ENCODE measurements around the gene DNAJC30.
A peak's percentile ranks its signal among the peaks of the same experiment; 100 is the strongest.

The DNAJC30 gene

DNA sequence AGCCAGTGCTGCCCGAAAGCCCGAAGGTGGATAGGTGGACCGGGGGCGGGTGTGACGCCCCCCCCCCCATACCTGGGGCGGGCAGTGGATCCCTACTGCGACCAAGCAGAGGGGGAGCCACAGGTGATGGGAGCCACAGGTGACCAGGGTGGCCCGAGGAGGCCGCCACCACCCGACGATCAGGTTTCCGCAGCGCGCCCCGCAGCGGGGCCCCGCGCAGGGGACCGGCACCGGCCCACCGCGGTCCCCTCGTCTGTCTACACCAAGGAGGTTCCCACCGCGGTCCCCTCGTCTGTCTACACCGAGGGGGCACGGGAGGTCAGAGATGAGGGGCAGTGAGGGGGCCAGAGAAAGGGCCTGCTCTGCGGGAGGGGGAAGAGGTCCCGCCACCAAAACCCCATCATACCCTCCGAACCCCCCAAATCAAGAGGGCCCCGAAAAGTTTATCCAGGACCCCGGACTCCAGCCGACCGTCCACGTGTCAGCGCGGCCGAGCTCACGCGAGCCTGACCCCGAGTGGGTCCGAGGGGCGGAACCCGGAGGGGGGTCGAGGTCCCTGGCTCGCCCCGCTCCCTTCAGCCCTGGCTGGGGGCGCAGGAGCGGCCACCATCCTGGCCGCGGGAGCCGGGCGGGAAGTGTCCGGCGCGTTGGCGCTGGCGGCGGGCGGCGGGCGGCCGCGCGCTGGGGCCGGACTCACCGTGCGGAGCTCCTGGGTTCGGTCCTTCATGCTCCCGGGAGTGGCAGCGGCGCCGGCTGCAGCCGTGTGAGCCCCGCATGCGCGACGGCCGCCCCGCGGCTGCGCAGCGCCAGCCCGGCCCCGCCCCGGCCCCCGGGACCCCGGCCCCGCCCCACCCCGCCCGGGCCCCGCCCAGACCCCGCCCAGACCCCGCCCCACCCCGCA is 35.9 kb upstream of the DNAJC30 start, which contains the start of gene STX1A:
STX1A (minus strand) TSS at position 765 of the 901 bp plus-strand sequence; CDS start at position 727, 38 bp downstream.
- POLR2A ChIA-PET = interaction anchor here (0.6 to 1.5 kb wide), 5 partner anchors 13 to 141 kb away, joined by 3 to 4 read pairs (median 3); partner anchors contain the start of gene TBL2
- DNase-seq (ENCODE audit: extremely low spot score) = peak; percentile 94
- CTCF ChIA-PET = interaction anchor here (0.8 to 2.6 kb wide), 2 partner anchors 15 to 17 kb away, joined by 3 to 13 read pairs; no protein-coding TSS in a partner anchor
- 0 out of 2 replicates have a peak, but pooled peaks have one; percentile 68 for TF ChIP-seq LEF1 (IDR thresholded peaks at IDR 0.05; ENCODE audit: borderline replicate concordance)
- TF ChIP-seq ARNT (IDR thresholded peaks at IDR 0.05) = no peak
- TF ChIP-seq L3MBTL2 (conservative IDR thresholded peaks at IDR 0.05) = 0 out of 2 replicates have a peak, but pooled peaks have one; percentile 19
- TF ChIP-seq NFRKB (IDR thresholded peaks at IDR 0.05) = no peak

DNA sequence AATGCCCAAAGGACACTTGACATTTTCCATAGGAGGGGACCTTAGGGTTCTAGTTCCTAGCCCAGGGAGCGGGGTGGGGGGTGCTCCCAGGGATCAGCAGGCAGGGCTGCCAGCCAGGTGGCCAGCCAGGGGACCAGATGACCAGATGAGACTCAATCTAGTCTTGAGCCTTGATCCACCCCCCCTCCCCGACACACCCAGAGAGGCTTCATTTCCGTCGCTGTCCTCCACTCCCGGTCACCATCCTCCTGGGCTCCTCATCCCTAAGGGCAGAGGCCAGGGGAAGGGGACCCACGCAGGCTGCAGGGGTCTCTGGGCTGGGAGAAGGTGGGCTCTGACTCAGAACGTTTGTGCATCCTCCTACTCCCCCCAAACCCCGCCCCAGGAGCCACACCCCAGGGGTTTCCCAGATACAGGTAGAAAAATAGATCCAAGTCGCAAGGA is 35.2 kb upstream of the DNAJC30 start:
- POLR2A ChIA-PET = no interaction called here
- CTCF ChIA-PET = no interaction called here
- TF ChIP-seq FOXK2 (IDR thresholded peaks at IDR 0.05) = no peak
- TF ChIP-seq, protein P1, sequence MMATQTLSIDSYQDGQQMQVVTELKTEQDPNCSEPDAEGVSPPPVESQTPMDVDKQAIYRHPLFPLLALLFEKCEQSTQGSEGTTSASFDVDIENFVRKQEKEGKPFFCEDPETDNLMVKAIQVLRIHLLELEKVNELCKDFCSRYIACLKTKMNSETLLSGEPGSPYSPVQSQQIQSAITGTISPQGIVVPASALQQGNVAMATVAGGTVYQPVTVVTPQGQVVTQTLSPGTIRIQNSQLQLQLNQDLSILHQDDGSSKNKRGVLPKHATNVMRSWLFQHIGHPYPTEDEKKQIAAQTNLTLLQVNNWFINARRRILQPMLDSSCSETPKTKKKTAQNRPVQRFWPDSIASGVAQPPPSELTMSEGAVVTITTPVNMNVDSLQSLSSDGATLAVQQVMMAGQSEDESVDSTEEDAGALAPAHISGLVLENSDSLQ (IDR thresholded peaks at IDR 0.05) = no peak
- TF ChIP-seq FOXM1 (IDR thresholded peaks at IDR 0.05; ENCODE audit: borderline replicate concordance) = no peak
- TF ChIP-seq LEF1 (IDR thresholded peaks at IDR 0.05; ENCODE audit: borderline replicate concordance) = no peak
- no peak for TF ChIP-seq FOXA1 (IDR thresholded peaks at IDR 0.05)
- TF ChIP-seq ZNF384 (IDR thresholded peaks at IDR 0.05) = no peak
- no peak for TF ChIP-seq SUZ12 (IDR thresholded peaks at IDR 0.05)
- TF ChIP-seq CTBP1 (IDR thresholded peaks at IDR 0.05; ENCODE audit: borderline replicate concordance) = no peak
- no peak for TF ChIP-seq ARNT (IDR thresholded peaks at IDR 0.05)
- TF ChIP-seq HDGF (IDR thresholded peaks at IDR 0.05; ENCODE audit: borderline replicate concordance) = no peak
- TF ChIP-seq SP1 (IDR thresholded peaks at IDR 0.05) = no peak
- no peak for TF ChIP-seq BHLHE40 (IDR thresholded peaks at IDR 0.05; ENCODE audit: borderline replicate concordance)
- TF ChIP-seq NFRKB (IDR thresholded peaks at IDR 0.05) = no peak
- no peak for TF ChIP-seq L3MBTL2 (conservative IDR thresholded peaks at IDR 0.05)
- no peak for TF ChIP-seq TARDBP (IDR thresholded peaks at IDR 0.05)
- TF ChIP-seq ELF4 (IDR thresholded peaks at IDR 0.05) = no peak
- no peak for DNase-seq (ENCODE audit: extremely low spot score)

DNA sequence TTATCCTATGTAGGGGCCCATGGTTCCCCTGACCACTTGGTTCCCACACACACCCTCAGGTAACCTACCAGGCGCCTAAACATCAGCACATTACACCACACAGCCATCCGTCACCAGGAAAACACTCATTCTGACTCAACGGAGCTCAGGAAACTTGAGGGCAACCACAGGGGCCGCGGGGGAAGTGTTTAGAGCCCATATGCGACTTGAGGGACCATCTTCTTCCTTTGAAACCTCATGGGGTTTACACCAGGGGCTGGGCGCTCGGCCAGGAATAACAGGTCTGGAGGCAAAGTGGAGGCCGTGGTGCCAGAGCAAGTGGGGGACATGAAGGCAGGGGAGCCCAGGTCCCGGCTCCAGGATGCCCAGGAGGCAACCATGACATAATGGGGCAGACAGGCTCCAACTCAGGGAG is 34.7 kb upstream of the DNAJC30 start:
- TF ChIP-seq FOXK2 (IDR thresholded peaks at IDR 0.05) (no peak), FOXM1 (IDR thresholded peaks at IDR 0.05; ENCODE audit: borderline replicate concordance) (no peak), CTBP1 (IDR thresholded peaks at IDR 0.05; ENCODE audit: borderline replicate concordance) (no peak), TARDBP (IDR thresholded peaks at IDR 0.05) (no peak), FOXA1 (IDR thresholded peaks at IDR 0.05) (no peak), HDGF (IDR thresholded peaks at IDR 0.05; ENCODE audit: borderline replicate concordance) (no peak), ARNT (IDR thresholded peaks at IDR 0.05) (no peak), ELF4 (IDR thresholded peaks at IDR 0.05) (no peak)
- TF ChIP-seq, protein P1 (IDR thresholded peaks at IDR 0.05) = no peak
- DNase-seq (ENCODE audit: extremely low spot score) = no peak
- ChIA-PET CTCF (no interaction called here), POLR2A (interaction anchor here (0.6 to 1.3 kb wide), 2 partner anchors 16 to 254 kb away, joined by 3 to 5 read pairs; no protein-coding TSS in a partner anchor)

DNA sequence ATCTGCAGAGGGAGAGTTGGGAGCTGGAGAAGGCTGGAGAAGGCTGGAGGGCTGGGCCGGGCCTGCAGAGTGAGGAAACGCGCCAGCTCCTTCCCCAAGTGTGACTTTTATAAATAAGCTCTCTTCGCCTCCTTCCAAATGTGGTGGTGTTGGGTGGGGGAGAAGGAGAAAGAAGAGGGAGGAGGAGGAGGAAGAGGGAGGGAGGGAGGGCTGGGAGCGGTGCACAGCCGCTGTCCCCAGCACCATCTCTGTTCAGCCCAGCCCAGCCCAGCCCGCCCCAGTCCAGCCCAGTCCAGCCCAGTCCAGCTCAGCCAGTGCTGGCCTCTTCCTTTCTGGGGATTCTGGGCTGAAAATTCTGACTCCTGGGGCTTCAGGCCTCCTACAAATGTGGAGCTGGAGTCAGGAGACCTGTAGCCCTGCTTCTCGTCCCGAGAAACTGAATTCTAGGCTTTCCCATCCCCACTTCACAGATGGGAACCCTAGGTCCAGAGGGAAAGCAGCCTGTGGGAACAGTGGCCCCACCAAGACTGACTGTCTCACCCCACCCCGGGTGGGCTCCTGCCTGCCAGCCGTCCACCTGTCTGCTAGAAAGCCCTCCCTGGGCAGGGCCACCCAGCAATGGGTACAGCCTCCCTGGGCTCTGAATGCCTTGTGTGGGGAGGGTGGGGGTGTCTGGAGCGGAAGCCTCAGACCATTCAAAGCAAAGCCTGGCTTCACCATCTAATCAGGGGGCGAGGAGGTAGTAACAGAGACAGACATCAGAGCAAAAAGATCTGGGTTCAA is 34.0 kb upstream of the DNAJC30 start:
- TF ChIP-seq NFRKB (IDR thresholded peaks at IDR 0.05) = no peak
- TF ChIP-seq FOXK2 (IDR thresholded peaks at IDR 0.05) = no peak
- TF ChIP-seq TARDBP (IDR thresholded peaks at IDR 0.05) = no peak
- no peak for TF ChIP-seq FOXM1 (IDR thresholded peaks at IDR 0.05; ENCODE audit: borderline replicate concordance)
- TF ChIP-seq SUZ12 (IDR thresholded peaks at IDR 0.05) = no peak
- no peak for TF ChIP-seq FOXA1 (IDR thresholded peaks at IDR 0.05)
- TF ChIP-seq, protein P1 (IDR thresholded peaks at IDR 0.05) = no peak
- no peak for DNase-seq (ENCODE audit: extremely low spot score)
- ChIA-PET CTCF (interaction anchor here (1.0 to 1.3 kb wide), 3 partner anchors 9 to 110 kb away, joined by 3 to 5 read pairs (median 3); no protein-coding TSS in a partner anchor), POLR2A (interaction anchor here (0.6 to 1.3 kb wide), 4 partner anchors 13 to 253 kb away, joined by 3 to 5 read pairs (median 3); no protein-coding TSS in a partner anchor)

DNA sequence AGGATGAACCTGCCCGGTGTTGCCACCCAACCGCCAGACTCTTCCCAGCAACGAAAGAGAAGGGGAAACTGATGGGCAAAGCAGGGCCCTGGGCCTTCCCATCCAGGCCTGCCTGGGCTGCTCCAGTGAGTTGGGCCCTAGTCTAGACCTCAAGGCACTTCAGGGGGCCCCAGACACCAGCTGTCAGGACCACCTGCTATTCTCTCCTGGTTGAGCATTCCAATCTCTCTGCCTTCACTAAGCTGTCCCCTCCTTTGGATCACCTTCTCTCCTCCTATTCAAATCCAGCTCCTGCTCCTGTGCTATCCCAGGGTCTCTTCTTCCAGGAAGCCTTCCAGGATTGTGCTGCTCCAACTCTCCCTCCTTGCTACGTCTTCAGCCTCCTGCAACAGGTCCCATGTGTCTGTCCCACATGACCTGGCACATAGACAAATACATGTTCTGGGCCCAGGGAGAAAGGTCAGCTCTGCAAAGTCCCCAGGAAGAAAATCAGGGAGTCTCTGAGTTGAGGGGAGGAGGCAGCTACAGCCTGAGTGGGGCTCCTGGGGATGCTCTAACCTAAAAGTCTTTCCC is 33.2 kb upstream of the DNAJC30 start:
- CTCF ChIA-PET = interaction anchor here (0.9 to 1.3 kb wide), 5 partner anchors 9 to 109 kb away, joined by 3 to 5 read pairs (median 3); no protein-coding TSS in a partner anchor
- POLR2A ChIA-PET = interaction anchor here (0.9 to 1.3 kb wide), 6 partner anchors 12 to 139 kb away, joined by 3 to 5 read pairs (median 4); partner anchors contain the start of genes ABHD11 and MLXIPL
- DNase-seq (ENCODE audit: extremely low spot score) = no peak
- no peak for TF ChIP-seq LEF1 (IDR thresholded peaks at IDR 0.05; ENCODE audit: borderline replicate concordance)

Measured in HEK293T (cell line).